ENCODE measurements around the gene PARP6.

PARP6 gene

DNA sequence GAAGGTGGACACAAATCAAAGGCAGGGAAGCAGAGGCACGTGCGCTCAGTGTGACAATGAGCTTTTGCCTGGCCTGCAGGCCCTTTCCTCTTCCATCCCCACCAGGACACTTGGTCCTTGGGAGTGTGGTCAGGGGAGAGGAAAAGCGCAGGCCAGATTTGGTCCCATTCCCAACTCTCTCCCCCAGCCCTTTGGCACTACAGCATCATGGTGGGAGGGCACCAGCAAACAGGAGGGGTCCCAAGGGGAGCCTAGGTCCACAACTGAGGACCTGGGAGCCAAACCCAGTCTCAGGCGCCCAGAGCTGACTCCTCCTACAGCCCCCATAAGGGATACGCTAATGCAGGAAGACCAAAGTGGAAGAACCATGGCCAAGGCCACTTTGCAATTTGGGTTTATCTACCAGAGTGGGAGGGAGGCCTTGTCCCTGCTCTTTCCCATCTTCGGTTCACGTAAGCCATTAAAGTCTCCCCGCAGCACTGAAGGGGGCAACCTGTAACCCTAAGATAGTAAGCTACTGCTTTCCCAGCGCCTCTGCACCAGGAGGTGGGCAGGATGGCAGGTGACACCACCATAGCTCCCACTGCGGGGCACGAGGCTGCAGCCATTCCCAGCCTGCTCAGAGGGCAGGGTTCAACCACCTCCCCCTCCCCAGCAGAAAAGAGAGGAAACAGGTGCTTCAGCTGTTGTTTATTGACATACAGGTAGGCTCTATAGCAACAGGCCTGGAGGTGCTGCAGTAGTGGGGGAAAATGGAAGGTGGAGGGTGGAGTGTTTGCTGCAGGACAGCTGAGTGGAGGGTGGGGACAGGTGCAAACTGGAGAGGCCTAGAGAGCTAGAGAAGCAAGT, 73.8 kb downstream of the PARP6 start:
- no peak for DNase-seq

DNA sequence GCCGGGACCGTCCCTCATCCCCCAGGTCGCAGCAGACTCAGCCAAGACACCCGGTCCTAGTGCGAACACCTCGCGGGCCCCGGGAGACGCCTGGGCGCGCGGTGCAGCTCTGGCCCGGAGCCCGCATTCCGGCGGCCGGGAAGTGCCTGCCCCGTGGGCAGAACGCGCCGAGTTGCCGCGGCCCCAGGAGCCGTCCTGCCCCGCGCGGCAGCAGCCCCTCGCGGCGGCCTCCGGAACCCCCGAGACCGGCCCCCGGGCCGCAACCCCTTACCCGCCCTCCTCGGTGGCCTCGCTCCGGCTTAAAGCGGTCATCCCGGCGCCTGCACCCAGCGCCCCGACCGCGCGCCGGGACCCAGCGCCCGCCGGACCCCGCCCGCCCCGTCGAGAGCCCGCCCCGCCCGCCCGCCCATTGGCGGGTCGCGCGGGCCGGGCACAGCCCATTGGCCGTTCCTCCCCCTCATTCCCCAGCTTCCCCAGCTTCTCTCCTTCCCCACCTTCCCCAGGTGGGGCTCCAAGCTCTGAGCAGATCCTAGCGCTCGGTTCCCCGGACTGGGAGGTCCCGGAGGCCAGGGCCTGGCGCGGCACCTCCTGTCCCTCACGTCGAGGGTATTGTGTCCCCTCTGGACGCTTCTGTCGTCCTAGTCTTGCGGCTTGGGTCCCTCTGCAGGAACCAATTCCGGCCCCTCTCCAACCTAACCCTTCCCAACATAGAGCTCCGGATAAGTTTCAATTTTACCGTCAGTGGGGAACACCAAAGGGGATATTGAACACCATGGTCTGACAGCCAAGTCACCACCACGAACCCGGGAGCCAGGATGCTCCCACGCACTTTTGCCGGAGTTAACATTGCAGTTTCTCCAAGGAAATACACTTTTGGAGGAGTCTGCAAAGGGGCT, 74.6 kb downstream of the PARP6 start, which contains the start of gene GRAMD2A:
Gene GRAMD2A, minus strand, starts transcription at position 328 of the 896 bp plus-strand sequence.
- no peak for DNase-seq

DNA sequence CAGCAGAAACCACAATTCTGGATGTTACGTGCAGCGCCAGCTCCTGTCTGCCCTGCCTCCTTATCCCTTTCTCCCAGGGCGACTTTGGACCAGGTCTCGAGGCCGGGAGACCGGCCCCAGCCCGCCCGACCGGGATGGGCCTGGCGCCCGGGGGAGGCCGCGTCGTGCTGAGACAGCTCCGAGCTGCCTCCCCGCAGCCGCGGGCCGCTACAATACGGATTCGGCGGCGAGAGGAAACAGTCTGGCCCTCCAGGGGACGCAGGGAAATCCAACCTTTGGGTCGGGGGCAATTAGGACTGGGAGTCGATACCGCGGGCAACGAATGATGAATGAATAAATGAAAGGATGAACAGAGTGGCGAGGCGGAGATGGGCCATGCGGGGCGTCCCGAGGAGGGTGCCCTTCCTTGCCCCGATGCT, 75.3 kb downstream of the PARP6 start:
- no peak for DNase-seq

DNA sequence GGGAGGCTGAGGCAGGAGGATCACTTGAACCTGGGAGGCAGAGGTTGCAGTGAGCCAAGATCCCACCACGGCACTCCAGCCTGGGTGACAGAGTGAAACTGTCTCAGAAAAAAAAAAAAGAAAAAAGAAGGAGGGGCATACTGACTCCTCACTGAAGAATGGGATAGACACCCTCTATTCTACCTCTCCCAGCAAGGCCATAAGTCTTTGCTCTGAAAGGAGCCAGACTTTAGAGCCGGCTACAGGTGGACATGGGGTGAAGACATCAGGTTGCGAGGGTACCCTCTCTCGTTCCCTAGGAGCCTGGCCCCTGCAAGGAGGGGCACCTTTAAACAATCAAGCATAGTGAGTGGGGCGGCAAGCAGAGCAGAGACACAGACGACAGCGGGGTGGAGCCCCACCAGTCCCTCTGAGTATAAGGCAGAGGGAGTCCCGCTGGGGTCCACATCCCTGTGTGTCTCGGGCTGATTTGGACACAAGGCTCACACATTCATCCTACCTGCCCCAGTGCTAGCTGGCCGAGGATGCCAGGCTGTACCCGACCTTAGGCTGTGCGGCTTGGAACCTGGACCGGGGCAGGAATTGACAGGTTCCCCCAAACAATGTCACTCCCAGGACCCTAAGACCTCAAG, 75.8 kb downstream of the PARP6 start:
- no peak for DNase-seq

DNA sequence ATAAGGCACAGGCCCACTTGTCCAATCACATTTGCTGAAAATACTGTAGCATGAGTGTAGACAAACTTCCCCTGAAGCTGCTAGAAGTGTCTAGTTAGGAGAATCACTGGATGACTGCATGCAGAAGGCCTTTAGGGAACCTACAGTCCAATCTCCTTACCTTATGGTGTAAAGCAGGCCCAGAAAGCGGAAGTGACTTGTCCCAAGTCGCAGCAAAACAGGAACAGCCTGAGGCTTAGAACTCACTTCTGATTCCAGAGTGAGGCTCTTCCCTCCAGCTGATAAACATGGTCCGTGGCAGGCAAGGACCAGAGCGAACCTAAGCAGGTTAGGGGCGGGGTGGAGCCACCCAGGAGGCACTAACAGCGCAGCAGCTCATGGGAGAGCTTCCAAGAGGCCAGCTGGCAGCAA, 77.2 kb downstream of the PARP6 start:
- DNase-seq, result no peak

DNA sequence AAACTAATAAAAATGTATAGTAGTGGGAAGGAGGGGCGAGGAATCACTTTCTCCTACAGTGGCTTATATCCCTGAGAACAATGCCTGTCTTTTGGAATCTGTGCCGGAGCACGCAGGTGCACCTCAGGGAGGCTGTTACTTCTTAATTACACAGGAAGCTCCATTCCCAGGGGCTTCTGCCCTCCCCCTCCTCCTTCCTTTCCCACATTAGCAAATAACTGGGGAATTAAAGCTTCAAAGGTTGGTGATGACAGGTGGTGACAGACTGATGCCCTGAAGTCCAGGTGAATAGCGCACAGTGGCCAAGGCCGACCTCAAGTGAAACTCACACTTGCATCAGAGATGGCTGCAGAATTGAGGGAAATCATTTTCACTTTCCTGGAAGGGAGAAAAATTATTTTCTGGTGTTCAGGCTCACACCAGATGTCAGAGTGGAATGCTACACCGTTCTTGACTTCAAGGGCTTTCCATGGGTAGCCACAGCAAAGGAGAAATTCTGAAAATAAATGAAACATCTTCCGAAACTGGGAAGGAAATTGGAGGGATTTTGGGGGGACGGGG, 78.4 kb downstream of the PARP6 start:
- DNase-seq, result no peak

DNA sequence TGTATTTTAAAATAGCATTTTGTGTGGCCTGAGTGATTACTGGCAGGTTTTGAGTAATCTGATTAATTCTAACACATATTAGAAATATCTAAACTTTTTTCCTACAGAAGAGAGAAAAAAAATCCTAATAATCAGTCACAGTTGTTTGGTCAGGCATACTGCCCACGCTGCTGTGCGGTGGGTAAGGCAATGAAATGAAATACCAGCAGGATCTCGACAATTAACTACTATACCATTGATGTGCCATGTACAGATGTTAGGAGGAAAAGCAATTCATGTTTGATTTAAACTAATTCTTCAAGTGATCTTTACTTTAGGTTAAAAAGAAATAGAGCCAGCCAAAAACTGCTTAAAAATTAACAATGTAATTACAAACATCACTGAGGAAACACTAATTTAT, 79.9 kb downstream of the PARP6 start:
- DNase-seq, result no peak
